Measurements from ENCODE around the gene HAP1.

DNA sequence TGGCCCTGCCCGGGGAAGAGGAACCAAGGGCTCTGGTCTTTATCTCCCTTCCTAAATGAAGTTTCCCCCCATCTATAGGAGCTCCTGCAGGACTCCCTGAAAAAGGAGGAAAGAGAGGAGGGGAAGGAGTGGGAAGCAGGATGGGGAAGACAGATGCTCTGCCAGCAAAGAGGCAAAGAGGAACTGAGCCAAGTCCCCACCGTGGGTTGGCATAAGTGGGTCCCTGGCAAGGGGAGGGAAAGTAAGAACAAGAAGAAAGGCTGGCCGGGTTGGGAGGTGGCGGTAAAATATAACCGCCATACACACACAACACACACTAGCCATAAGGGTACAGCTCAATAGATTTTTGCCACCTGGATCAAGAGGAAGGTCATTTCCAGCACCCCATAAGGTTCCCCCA is 51.8 kb downstream of the HAP1 start:
- no peak for TF ChIP-seq POLR2AphosphoS5 (IDR thresholded peaks at IDR 0.05)
- TF ChIP-seq, protein P1, sequence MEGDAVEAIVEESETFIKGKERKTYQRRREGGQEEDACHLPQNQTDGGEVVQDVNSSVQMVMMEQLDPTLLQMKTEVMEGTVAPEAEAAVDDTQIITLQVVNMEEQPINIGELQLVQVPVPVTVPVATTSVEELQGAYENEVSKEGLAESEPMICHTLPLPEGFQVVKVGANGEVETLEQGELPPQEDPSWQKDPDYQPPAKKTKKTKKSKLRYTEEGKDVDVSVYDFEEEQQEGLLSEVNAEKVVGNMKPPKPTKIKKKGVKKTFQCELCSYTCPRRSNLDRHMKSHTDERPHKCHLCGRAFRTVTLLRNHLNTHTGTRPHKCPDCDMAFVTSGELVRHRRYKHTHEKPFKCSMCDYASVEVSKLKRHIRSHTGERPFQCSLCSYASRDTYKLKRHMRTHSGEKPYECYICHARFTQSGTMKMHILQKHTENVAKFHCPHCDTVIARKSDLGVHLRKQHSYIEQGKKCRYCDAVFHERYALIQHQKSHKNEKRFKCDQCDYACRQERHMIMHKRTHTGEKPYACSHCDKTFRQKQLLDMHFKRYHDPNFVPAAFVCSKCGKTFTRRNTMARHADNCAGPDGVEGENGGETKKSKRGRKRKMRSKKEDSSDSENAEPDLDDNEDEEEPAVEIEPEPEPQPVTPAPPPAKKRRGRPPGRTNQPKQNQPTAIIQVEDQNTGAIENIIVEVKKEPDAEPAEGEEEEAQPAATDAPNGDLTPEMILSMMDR (IDR thresholded peaks at IDR 0.05 in 8 of 11, conservative IDR thresholded peaks at IDR 0.05 in 3 of 11): no peak
